Measurements from ENCODE around the gene CACNG6. TPM values are rescaled to one million over a fixed set of nuclear protein-coding genes. Genes with fewer than 3 reads are reported as not detected.

CACNG6 gene
- total RNA-seq, 6 experiments from 2014 or later: not detected

DNA sequence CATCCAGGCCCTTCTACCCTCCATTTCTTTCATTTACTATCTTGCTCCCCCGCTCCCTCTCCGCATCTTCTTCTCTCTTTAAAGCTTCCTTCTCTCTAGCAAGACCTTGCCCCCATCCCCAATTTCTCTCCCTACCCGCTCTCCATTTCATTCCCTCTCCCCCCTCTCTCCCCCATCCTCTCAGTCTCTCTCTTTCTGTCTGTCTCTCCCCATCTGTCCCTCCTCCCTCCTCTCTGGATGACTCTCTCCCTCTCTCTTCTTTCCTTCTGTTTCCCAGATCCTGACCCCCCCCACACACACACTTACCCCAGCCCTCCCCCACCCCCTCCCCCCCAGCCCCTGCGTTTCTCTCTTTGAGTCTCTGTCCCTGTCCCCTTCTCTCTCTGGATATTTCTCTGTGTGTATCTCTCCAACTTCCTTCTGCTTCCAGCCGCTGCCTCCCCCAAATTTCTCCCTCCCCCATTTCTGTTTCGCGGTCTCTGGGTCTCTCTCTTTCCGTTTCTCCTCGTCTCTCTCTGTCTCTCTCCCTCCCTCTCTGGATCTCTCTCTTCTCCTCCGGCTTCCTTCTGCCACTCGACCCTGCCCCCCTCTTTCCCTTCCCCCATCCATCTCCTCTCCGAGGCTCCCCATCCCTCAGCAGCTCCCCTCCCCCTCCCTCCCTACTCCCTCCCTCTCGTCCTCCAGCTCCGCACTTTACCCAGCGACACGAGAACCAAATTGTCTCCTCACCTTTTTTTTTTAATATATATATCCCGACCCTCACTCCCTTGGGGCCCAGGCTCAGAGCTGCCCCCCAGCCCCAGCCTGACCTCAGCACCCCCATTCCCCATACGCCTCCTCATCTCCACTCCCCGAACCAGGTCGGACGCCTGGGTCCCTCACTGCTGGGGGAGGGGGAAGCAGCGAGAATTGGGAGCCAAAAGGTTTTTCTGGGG lies 32.3 kb upstream of the CACNG6 start:
- TF ChIP-seq, protein P1, sequence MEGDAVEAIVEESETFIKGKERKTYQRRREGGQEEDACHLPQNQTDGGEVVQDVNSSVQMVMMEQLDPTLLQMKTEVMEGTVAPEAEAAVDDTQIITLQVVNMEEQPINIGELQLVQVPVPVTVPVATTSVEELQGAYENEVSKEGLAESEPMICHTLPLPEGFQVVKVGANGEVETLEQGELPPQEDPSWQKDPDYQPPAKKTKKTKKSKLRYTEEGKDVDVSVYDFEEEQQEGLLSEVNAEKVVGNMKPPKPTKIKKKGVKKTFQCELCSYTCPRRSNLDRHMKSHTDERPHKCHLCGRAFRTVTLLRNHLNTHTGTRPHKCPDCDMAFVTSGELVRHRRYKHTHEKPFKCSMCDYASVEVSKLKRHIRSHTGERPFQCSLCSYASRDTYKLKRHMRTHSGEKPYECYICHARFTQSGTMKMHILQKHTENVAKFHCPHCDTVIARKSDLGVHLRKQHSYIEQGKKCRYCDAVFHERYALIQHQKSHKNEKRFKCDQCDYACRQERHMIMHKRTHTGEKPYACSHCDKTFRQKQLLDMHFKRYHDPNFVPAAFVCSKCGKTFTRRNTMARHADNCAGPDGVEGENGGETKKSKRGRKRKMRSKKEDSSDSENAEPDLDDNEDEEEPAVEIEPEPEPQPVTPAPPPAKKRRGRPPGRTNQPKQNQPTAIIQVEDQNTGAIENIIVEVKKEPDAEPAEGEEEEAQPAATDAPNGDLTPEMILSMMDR (IDR thresholded peaks at IDR 0.05): no peak
- 2% methylated on average over 21 of the region's 22 CpGs for WGBS (ENCODE audit: insufficient coverage, low coverage, low lambda C conversion rate, missing lambda C conversion rate)
- Histone ChIP-seq H3K27ac (no peak overlapping the region), H3K27me3 (peaks cover 0 to 4% of the 10 kb centered on the region in 2 donors), H3K4me1 (no peaks in the 10 kb centered on the region), H3K9me3 (no peaks in the 10 kb centered on the region), H3K4me3 (no peak overlapping the region), H3K36me3 (no peaks in the 10 kb centered on the region)
- ATAC-seq (no peak), DNase-seq (no peak)
- intact Hi-C loops (cut with DNase I): no loop called here

DNA sequence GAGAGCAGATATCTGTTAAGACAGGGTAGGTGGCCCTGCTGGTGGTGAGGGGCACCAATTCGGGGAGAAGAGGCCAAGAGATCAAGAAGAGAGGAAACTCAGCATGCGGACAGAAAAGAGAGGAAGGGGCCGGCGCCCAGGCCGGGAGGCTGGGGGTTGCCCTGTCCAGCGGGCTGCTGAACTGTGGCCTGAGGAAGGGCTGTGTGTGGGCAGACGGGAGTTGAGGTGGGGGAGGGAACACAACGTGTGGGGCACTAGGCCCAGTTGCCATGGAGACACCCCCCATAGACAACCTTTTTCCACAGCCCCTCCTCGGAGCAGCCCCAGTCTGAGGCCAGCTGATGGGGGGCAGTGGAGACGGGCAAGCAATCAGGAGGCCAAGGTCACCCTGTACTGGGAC lies 31.2 kb upstream of the CACNG6 start:
- Histone ChIP-seq H3K36me3 (no peaks in the 10 kb centered on the region), H3K9me3 (no peaks in the 10 kb centered on the region), H3K4me1 (no peaks in the 10 kb centered on the region), H3K27ac (no peak overlapping the region), H3K27me3 (peaks cover 0 to 4% of the 10 kb centered on the region in 2 donors), H3K4me3 (no peak overlapping the region)
- intact Hi-C loops (cut with DNase I): no loop called here
- DNase-seq (no peak), ATAC-seq (no peak)
- TF ChIP-seq, protein P1 (IDR thresholded peaks at IDR 0.05): no peak
- no peak for TF ChIP-seq POLR2A (IDR thresholded peaks at IDR 0.05)
- 3% methylated on average over 10 of the region's 10 CpGs for WGBS (ENCODE audit: insufficient coverage, low coverage, low lambda C conversion rate, missing lambda C conversion rate)

DNA sequence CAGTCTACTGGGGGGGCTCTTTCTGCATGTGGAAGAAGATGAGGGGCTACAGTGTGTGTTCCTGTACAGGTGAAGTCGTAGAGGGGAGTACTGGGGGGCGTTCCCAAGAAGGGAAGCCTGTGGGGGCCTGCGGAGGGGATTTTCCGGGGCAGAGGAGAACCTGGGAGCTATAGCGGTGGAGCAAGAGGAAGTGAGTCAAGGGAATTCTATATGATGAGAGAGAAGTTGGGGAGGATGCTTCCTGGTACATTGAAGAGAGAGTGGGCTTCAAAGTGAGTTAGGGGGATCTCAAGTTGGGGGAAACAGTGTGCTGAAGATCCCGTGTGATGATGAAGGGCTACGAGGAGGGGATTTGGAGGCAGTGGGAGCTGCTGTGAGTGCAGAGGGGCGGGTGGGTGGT lies 30.6 kb upstream of the CACNG6 start:
- no peak overlapping the region for H3K4me3 ChIP-seq
- peaks cover 0 to 4% of the 10 kb centered on the region in 2 donors for H3K27me3 ChIP-seq
- no peaks in the 10 kb centered on the region for H3K9me3 ChIP-seq
- DNase-seq (no peak), ATAC-seq (no peak)
- WGBS (ENCODE audit: insufficient coverage, low coverage, low lambda C conversion rate, missing lambda C conversion rate): 3% methylated on average over 8 of the region's 8 CpGs
- H3K4me1 ChIP-seq: no peaks in the 10 kb centered on the region
- no peak overlapping the region for H3K27ac ChIP-seq
- intact Hi-C loops (cut with DNase I): no loop called here
- H3K36me3 ChIP-seq: no peaks in the 10 kb centered on the region
- no peak for TF ChIP-seq POLR2A (IDR thresholded peaks at IDR 0.05)
- TF ChIP-seq, protein P1 (IDR thresholded peaks at IDR 0.05): no peak

DNA sequence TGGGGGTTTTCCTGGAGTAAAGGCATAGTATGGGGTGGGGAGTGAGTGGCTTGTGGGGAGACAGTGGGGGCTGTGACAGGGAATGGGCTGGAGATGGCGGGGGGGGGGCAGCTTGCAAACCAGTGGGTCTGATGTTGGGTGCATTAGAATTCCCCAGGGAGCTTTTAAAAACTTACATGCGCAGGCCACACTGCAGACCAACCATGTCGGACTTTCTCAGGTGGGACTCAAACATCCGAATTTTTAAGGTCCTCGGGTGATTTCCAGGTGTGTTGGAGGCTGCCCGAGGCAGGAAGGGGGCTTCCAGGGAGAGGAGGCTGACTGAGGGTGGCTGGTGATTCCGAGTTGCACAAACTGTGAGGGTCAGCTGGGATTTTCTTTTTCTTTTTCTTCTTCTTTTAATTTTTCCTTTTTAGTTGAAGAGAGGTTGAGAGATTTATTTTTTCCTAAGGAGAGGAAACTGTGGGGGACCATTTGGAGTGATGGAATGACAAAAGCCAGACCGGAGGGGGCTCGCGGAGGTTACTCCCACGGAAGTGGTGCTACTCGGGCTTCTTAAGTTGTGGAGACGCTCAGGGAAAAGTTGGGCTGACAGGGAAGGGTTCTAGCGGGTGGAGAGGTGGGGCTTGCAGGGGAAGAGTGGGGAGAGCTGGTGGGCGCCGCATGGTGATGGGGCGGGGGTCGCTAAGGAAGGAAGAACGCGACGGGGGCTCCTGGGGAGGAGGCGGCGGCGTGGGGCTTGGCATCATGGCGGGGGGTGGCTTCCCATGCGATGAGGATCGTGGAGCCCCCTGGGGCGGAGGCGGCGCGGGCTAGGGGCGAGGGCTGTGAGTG lies 29.7 kb upstream of the CACNG6 start:
- Histone ChIP-seq H3K4me1 (no peaks in the 10 kb centered on the region), H3K36me3 (no peaks in the 10 kb centered on the region), H3K4me3 (no peak overlapping the region), H3K27ac (no peak overlapping the region), H3K27me3 (peaks cover 0 to 4% of the 10 kb centered on the region in 2 donors), H3K9me3 (no peaks in the 10 kb centered on the region)
- ATAC-seq: no peak
- TF ChIP-seq, protein P1 (IDR thresholded peaks at IDR 0.05): no peak
- no peak for TF ChIP-seq POLR2A (IDR thresholded peaks at IDR 0.05)
- 2% methylated on average over 23 of the region's 32 CpGs for WGBS (ENCODE audit: insufficient coverage, low coverage, low lambda C conversion rate, missing lambda C conversion rate)
- peak in 1 of 3 donors; percentile 22 for DNase-seq
- intact Hi-C loops (cut with DNase I): no loop called here
